HT1080 (cell line): ENCODE measurements around the gene TMEM150B. TPM values are rescaled to one million over a fixed set of nuclear protein-coding genes. Genes with fewer than 3 reads are reported as not detected.
A peak's percentile ranks its signal among the peaks of the same experiment; 100 is the strongest.

Experiments
- DNase-seq: peaks from one replicate; pipeline ENCODE4 v3.0.0-alpha.2; 2015; ENCODE audit warnings: low read depth
- total RNA-seq: library from RNA; depleted of rRNA; stranded (reverse); fragments of >200 nt; shearing (Covaris generic); gene quantifications from 2 replicates; pipeline ENCODE4 v1.2.3, GENCODE V29; 2014

Gene TMEM150B
- total RNA-seq, 1 experiment from 2014 or later, result not detected

DNA sequence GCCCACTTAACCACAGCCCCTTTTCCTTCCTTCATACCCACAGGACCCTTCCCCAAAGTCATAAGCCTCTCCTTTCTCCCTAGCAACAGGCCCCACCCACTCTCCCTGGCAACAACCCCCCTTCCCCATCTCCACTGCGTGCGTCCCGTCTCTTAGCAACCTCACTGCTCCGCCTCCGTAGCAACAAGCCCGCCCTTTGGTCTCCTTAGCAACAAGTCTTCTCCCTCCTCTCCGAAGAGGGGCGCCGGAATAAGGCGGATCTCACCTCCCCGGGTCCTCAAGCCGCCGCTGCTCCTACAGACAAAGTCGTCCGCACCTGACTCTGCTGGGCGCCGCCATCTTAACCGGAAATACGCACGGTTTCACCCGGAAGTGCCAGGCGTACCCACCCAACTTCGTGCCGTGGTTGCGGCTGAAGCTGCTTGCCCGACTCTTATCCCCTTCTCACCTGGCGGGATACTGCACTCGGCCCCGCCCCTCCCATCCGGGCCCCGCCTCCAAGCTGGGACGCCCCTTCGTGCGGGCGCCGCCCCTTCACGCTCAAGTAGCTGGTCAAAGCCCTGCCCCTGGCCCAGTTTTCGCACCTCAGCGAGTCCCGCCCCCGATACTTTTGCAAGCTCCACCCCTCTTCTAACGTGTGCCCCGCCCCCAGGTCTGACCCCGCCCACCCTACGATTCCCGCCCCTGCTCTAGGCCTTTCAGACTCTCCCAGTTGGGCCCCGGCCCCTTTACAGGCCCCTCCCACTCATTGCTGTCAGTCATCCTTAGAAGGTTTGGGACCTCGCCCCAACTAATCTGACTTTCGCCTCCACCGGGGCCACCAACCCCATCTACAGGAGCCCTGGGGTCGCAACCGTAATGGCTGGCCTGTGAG lies 45.1 kb downstream of the TMEM150B start, which contains the start of gene HSPBP1:
Gene HSPBP1 (minus strand): TSS at position 341 of the 874 bp plus-strand sequence. CDS start 502 bp downstream, outside the sequence.
- peak; percentile 97 for DNase-seq

DNA sequence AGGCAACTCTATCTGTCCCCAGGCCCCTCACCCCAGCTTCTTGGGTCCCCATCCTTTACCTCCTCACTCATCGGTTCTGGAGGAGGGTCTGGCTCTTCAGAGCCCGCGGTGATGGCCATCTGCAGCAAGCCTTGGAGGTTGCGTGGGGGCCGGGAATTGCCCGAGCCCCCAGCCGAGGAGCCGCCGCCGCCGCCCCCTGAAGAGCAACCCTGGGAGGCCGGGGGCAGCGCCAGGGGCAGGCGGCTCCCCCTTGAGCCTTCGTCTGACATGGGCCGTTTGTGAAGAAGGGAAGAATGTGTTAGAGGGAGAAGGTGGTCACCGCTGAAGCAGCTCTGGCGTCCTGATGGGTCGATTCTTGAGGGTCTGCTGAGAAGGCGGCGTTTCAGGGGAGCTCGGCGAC lies 45.8 kb downstream of the TMEM150B start:
- DNase-seq, result no peak

DNA sequence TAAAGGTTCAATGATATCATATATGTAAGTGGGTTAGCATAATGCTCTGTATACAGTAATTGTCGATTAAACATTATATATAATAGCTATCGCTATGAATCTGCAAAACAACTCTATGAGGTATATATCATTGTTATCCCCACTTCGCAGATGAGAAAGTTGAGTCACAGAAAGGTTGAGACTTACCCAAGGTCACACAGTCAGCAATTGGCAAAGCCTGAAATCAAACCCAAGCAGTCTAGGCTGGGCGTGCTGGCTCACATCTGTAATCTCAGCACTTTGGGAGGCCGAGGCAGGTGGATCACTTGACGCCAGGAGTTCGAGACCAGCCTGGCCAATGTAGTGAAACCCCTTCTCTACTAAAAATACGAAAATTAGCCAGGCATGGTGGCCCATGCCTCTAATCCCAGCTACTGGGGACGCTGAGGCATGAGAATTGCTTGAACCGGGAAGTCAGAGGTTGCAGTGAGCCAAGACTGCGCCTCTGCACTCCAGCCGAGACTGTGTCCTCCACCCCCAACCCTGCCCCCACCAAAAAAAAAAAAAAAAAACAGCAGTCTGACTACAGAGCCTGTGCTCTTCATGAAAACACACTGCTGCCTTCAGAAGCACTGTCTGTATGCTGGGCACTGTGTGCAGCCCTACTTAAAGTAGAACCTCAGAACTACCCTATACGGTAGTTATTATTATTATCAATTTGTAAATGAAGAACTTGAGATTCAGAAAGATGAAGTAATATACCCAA lies 46.6 kb downstream of the TMEM150B start:
- DNase-seq, result no peak

DNA sequence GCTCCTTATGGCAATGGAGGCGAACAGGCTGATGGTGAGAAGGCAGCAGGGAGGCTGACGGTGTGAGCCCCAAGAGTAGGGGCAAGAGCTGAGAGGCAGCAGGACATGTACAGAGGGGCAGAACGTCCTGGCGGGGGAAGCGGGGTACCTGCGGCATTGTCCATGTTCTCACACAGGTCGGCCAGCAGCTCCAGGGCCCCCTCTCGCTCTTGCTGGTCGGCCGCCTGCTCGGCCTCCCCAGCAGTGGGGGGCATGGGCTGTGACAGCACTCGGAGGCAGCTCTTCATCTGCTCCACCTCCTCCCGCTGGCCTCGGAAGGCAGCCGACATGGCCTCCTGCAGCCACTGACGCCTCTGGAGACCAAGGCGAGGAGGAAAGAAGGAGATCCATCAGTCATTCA lies 47.6 kb downstream of the TMEM150B start:
- no peak for DNase-seq

DNA sequence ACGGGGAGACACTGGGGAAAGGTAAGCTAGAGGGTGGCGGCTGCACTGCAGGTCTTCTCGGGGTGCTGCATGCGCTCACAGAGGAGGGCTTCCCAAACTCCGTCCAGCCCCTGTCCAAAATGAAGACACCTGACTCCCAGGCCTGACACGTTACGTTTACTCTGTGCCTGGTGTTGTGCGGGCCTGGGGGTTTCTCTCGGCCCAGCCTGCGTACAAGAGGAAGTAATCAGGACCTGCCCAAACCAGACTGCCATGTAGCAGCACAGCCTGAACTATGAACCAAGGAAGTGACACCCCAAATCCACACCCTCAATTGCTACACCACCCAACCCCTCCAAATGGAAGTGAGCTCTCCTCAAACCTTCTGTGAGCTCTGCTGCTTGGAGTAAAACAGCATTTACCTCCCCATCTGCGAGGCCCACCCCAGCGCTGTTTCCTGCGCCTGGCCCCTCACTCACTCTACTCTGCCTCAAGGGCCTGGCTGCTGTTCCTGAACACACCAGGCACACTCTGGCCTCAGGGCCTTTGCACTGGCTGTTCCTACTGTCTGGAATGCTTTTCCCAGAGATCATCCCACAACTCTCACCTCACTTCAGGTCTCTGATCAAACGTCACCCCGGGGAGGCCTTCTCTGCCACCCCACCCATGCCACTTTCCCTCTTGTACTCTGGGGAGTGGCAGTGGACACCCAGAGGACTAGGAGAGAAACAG lies 48.3 kb downstream of the TMEM150B start:
- no peak for DNase-seq

DNA sequence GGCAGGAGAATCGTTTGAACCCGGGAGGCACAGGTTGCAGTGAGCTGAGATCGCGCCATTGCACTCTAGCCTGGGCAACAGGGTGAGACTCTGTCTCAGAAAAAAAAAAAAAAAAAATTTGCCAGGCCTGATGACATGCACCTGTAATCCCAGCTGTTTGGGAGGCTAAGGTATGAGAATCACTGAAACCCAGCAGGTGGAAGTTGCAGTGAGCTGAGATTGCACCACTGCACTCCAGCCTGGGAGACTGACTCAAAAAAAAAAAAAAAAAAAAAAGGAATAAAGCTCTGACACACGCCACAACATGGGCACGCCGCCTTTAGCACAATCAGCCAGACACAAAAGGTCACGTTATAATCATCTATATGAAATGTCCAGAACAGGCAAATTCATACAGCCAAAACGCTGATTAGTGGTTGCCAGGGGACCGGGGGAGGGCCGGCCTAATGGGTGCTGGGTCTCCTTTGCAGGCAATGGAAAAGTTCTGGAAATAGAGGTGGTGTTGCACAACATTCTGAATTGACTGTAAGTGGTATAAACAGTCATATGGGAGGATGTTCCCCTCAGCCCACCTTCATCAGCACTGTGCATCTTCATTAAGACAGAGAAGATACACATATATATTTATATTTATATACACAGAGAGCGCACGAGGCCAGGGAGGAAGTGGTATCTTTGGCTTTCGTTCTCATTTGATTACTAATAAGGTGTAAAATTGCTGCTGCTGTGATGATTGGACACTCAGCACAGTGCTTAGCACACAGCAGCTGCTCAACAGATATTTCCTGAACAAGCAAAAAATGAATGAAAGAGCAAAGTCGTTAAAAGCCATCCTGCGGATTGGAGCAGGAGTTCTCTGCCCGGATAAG lies 49.1 kb downstream of the TMEM150B start:
- no peak for DNase-seq

DNA sequence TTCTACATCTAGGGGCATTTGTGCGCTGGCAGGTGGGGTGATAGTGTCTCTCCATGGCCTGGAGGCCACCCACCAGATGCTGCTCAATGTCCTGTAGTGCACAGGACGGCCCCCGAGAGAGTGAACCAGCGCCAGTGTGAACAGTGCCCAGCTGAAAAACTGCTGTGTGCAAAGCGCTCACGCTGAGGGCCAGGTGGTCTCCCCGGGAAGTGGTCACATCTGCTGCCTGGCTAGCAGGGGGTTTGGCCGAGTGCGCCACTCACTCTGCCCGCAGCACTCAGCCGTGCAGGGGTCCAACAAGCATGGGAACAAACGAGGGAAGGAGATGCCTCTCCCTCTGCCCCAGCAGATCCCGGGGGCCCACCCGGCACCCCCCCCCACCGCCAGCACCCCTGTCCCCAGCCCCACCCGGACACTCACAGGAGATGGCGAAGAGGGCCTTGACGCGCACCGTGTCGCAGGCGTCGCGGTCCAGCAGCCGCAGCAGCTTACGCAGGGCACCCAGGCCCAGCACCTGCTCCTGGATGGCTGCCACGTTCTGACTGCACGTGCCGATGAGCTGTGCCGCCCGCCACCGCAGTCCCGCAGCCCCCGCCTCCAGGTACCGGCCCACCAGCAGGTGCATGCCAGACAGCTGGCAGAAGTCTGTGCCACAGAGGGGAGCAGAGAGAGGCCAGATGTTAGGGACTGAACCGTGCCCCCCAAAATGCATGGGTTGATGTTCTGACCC lies 51.0 kb downstream of the TMEM150B start:
- no peak for DNase-seq

DNA sequence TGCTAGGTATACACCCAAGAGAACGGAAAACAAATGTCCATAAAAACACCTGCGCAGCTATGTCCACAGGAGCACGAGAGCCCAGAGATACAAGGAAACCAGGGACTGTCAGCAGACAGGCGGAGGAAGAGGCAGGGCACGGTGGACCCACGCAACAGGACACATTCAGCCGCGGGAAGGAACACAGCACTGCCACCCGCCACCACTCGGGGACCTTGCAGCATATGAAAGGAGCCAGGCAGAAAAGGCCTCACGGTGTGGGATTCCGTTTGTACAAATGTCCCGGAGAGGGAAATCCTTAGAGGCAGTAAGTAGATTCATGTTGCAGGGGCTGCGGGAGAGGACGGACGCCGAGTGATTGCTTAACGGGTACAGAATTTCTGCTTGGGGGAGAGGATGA lies 53.0 kb downstream of the TMEM150B start:
- no peak for DNase-seq

DNA sequence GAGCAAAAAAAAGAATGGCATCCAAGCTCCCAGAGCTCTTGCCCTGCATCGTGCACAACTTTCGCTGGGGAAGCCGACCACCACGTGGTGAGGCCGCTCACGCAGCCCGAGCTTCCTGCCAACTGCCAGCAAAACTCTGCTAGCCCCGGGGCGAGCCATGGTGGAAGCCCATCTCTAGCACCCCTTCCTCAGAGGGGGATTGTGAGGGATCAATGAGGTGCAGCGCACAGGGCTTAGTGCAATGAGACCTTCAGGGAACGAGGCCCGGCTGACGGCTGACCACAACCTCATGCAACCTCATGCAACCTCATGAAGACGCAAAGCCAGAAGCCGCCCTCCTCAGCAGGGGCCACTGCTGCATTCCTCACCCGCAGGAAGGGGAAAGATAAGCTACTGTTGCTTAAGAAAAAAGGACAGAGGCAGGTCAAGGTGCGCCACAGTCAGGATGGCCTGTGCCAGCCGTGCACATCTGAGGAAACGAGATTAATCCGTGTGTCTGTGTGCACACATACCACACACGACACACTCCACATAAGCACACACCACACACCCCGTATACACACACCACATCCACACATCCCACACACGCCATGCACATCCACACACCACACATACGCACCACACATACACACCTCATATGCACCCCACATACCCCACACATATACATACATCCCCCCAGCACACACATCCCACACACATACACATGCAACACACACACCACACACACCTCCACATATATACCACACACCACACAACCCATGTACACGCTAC lies 54.8 kb downstream of the TMEM150B start:
- no peak for DNase-seq

DNA sequence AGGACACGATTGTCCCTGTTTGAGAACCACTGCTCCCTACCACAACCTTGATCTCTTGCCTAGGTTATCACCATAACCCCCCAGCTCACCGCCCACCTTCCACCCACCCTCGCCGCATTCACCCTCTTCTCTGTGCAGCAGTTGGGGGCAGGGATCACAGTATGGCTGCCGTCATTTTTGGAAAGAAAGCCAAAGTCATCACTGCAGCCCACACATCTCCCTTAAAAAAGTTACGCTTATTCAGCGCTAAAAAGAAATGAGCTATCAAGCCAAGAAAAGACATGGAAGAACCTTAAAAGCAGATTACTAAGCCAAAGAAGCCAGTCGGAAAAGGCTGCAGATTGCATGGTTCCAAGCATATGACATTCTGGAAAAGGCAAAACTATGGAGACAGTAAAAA lies 55.8 kb downstream of the TMEM150B start:
- no peak for DNase-seq

DNA sequence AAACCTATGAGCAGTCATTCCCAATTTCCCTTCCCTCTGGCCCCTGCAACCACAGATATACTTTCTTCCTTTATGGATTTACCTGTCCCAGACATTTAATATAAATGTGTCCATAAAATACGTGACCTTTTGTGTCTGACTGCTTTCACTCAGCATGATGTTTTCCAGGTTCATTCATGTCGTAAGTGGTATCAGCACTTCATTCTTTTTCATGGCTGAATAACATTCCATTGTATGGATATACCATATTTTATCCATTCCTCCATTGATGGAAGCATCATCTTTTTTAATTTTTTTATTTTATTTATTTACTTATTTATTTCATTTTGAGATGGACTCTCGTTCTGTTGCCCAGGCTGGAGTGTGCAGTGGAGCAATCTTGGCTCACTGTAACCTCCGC lies 58.3 kb downstream of the TMEM150B start:
- DNase-seq, result no peak

DNA sequence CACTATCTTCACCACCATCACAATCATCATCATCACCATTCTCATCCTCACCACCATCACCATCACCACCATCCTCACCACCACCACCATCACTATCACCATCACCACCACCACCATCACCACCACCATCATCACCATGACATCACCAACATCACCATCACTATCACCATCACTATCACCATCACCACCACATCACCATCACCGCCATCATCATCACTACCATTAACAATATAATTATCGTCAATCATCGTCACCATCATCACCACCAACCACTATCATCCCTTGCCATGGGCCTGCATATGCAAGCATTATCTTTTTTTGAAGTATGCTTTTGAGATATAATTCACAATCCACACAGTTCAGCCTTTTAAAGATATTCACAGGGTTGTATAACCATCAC lies 58.7 kb downstream of the TMEM150B start:
- DNase-seq, result no peak

DNA sequence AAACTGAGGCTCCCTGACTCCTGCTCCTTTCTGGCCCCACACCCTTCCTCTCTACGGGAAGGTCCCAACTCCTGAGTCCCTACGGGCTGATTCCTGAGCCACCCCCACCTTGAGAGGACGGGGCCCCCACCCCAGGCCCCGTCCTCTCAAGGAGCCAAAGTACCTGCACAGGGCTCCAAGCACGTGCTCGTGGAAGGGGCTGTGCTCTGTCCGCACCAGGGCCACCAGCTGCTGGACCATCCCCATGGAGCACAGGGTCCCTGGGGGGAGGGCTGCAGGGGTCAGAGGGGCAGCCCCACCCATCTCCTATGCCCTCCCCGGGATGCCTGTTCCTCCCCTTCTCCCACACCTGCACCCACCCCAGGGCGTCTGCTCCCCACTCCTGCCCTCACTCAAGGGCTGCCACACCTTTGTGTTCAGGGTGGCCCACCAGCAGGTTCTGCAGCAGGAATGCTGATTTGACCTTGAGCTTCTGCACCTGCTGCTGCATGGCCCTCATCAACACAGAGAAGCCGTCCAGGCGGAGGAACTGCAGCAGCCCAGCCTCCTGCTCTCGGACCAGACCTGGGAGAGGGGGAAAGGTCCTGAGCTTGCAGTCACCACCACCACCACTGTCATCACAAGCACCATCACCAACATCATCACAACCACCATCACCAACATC lies 59.3 kb downstream of the TMEM150B start:
- no peak for DNase-seq

DNA sequence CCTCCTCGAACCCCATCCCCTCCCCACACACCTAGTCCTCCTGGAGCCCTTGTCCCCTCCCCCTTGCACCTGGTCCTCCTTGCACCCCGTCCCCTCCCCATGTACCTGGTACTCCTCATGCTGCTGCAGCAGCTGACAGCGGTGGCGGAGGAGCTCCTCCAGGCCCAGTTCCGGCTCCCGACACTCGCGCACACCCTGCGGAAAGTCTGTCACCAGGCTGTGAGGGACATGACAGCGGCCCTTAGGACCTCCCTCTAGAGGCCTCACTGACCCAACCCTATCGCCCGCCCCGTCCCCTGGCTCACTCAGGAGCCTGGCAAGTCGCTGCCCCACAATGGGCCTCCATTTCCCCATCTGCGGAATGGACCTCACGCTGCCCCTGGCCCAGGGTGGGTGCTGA lies 60.0 kb downstream of the TMEM150B start:
- DNase-seq, result no peak

DNA sequence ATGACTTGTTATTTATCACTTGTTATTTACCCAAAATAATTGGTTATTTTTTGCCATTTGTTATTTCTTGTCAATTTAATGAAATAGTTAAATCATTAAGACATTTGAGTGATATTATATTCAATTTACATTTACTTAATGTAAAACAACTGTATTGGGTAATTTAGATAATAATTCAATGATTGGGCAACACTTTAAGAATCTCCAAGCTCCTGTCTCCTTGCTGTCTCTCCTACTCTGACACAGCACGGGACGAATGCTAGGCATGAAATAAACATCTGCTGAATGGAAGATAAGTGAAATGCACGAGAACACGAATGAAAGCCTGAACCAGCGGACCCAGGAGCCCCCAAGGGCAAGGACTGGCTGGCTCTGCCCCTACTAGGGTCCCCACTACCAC lies 60.6 kb downstream of the TMEM150B start:
- DNase-seq, result no peak
